ENCODE measurements around the gene CBR3. TPM values are rescaled to one million over a fixed set of nuclear protein-coding genes. Genes with fewer than 3 reads are reported as not detected.

The CBR3 gene
- total RNA-seq, 6 experiments from 2014 or later = 0.17 to 1.3 (median 0.74) TPM; not detected in 2

GRCh38 chr21:36185523-36185922 lies 50.6 kb downstream of the CBR3 start:
- Histone ChIP-seq H3K27me3 (no peaks in the 10 kb centered on the region), H3K36me3 (no peaks in the 10 kb centered on the region), H3K9me3 (no peaks in the 10 kb centered on the region), H3K4me1 (peaks cover 0 to 35% (median 7%) of the 10 kb centered on the region in 4 donors), H3K27ac (no peak overlapping the region), H3K4me3 (no peak overlapping the region)
- TF ChIP-seq CTCF (IDR thresholded peaks at IDR 0.05) (no peak), POLR2A (IDR thresholded peaks at IDR 0.05) (no peak)
- WGBS (ENCODE audit: insufficient coverage, low coverage, low lambda C conversion rate, missing lambda C conversion rate) = 57% methylated on average over 7 of the region's 9 CpGs
- ATAC-seq = no peak
- peak in 1 of 3 donors; percentile 4 for DNase-seq
- intact Hi-C loops (cut with DNase I) = no loop called here

- Histone ChIP-seq H3K4me3 (no peak overlapping the region), H3K27me3 (no peaks in the 10 kb centered on the region), H3K36me3 (no peaks in the 10 kb centered on the region), H3K9me3 (no peaks in the 10 kb centered on the region), H3K27ac (no peak overlapping the region), H3K4me1 (peaks cover 0 to 35% (median 7%) of the 10 kb centered on the region in 4 donors)
- WGBS (ENCODE audit: insufficient coverage, low coverage, low lambda C conversion rate, missing lambda C conversion rate) = 70% methylated on average over 3 of the region's 4 CpGs
- intact Hi-C loops (cut with DNase I) = no loop called here
- TF ChIP-seq POLR2A (IDR thresholded peaks at IDR 0.05) = no peak
- TF ChIP-seq CTCF (IDR thresholded peaks at IDR 0.05) = no peak
- no peak for ATAC-seq
- DNase-seq = peak in 1 of 3 donors; percentile 1
Observed at GRCh38 chr21:36186081-36186480, 51.2 kb downstream of the CBR3 start.

GRCh38 chr21:36186506-36187399 lies 51.9 kb downstream of the CBR3 start:
- ATAC-seq = no peak
- Histone ChIP-seq H3K27ac (no peak overlapping the region), H3K27me3 (no peaks in the 10 kb centered on the region), H3K9me3 (no peaks in the 10 kb centered on the region), H3K4me1 (peaks cover 0 to 35% (median 7%) of the 10 kb centered on the region in 4 donors), H3K36me3 (no peaks in the 10 kb centered on the region), H3K4me3 (no peak overlapping the region)
- intact Hi-C loops (cut with DNase I) = no loop called here
- no peak for TF ChIP-seq POLR2A (IDR thresholded peaks at IDR 0.05)
- no peak for TF ChIP-seq CTCF (IDR thresholded peaks at IDR 0.05)
- peak in 1 of 3 donors; percentile 13 for DNase-seq
- WGBS (ENCODE audit: insufficient coverage, low coverage, low lambda C conversion rate, missing lambda C conversion rate) = 93% methylated on average over 5 of the region's 18 CpGs

- Histone ChIP-seq H3K9me3 (no peaks in the 10 kb centered on the region), H3K36me3 (no peaks in the 10 kb centered on the region), H3K4me3 (no peak overlapping the region), H3K4me1 (peaks cover 0 to 29% (median 7%) of the 10 kb centered on the region in 4 donors), H3K27me3 (no peaks in the 10 kb centered on the region), H3K27ac (peak overlapping the region in 1 of 3 donors; percentile 68)
- DNase-seq (peak; percentile 54 to 90 (median 84)), ATAC-seq (peak; percentile 93 to 96 (median 94))
- 21% methylated on average over 6 of the region's 8 CpGs for WGBS (ENCODE audit: insufficient coverage, low coverage, low lambda C conversion rate, missing lambda C conversion rate)
- peak in 3 of 4 donors; percentile 11 to 24 (median 11) for TF ChIP-seq CTCF (IDR thresholded peaks at IDR 0.05)
- no peak for TF ChIP-seq POLR2A (IDR thresholded peaks at IDR 0.05)
- intact Hi-C loops (cut with DNase I) = no loop called here
Observed at GRCh38 chr21:36188081-36188681, 53.3 kb downstream of the CBR3 start.

Measured in right lobe of liver (tissue), 6 donors.